HCT116 (cell line): Measurements from ENCODE around the gene CATSPERE. TPM values are rescaled to one million over a fixed set of nuclear protein-coding genes. Genes with fewer than 3 reads are reported as not detected.
"Not testable (repeated sequence)": the region's sequence is repeated elsewhere in the genome, so short reads cannot be mapped to it uniquely, and the experiment has no call there.

Source experiments
- ATAC-seq: fragments of 200-7000 bp; cut with Tn5 transposase; 2 replicates; pipeline ENCODE4 v1.9.1; 2020; ENCODE audit warnings: mild to moderate bottlenecking, moderate library complexity
- BruUV-seq: library from RNA; stranded (reverse); fragments of 400-500 nt; replicated peaks from 2 replicates; lab custom pipeline; 2021; lab: Mats Ljungman, UMichigan
- CTCF ChIA-PET: fragments of 300-600 bp; sonication (Branson Sonifier 250); formaldehyde crosslinking; loops from one replicate; lab custom pipeline; 2021; ENCODE audit warnings: antibody characterized with exemption; lab: Charles Lee
- POLR2A ChIA-PET: fragments of 300-600, 350-600 bp; sonication (Branson Sonifier 250); formaldehyde crosslinking; loops from one replicate; lab custom pipeline; 2021; ENCODE audit warnings: antibody characterized with exemption; lab: Charles Lee
- RAD21 ChIA-PET, 2 experiments: fragments of 300-600 bp; sonication (Branson Sonifier 250); formaldehyde crosslinking; loops; one replicate each; lab custom pipeline; 2023; ENCODE audit warnings: low total read pairs in 2 of 2; ENCODE audit not compliant: uncharacterized antibody in 2 of 2, unreplicated experiment in 2 of 2, low non-redundant PET in 1 of 2; lab: Charles Lee
- DNase-seq: peaks from one replicate; pipeline ENCODE4 v3.0.0-alpha.2; 2010; ENCODE audit warnings: low read depth, low spot score
- H2AFZ ChIP-seq: fragments of 200-600 bp; shearing (Covaris generic), sonication (generic); 2 replicates; pipeline ENCODE4 v1.6.1; 2017; ENCODE audit warnings: low read depth, mixed run types, mixed read lengths, antibody characterized with exemption, low read length; ENCODE audit not compliant: poor library complexity, severe bottlenecking
- H3K27ac ChIP-seq: 2 replicates; pipeline ENCODE4 v1.5.1; 2012; ENCODE audit warnings: low read depth, low read length
- H3K27me3 ChIP-seq: fragments of 200-600 bp; sonication (generic); 2 replicates; pipeline ENCODE4 v1.6.1; 2016; ENCODE audit warnings: mixed run types, low read length, mixed read lengths; ENCODE audit not compliant: insufficient read depth
- H3K36me3 ChIP-seq, 2 experiments: fragments of 200-500 bp in 1 of 2; fragments of 200-600 bp in 1 of 2; sonication (Bioruptor generic) in 1 of 2; sonication (generic) in 1 of 2; 2 replicates each; pipeline versions ENCODE4 v1.5.1 to v1.6.1; 2014 to 2016; ENCODE audit warnings: low read length in 2 of 2, inconsistent platforms in 1 of 2, mixed read lengths in 1 of 2, mixed run types in 1 of 2; ENCODE audit not compliant: insufficient read depth in 2 of 2, control insufficient read depth in 1 of 2
- H3K4me1 ChIP-seq, 2 experiments: fragments of 200-600 bp in 1 of 2; sonication (generic) in 1 of 2; 2 replicates each; pipeline versions ENCODE4 v1.5.1 to v1.6.1; 2012 to 2017; ENCODE audit warnings: low read length in 2 of 2, inconsistent platforms in 1 of 2, mild to moderate bottlenecking in 1 of 2, mixed read lengths in 1 of 2, mixed run types in 1 of 2, moderate library complexity in 1 of 2; ENCODE audit not compliant: insufficient read depth in 2 of 2, control insufficient read depth in 1 of 2
- H3K4me2 ChIP-seq: fragments of 200-600 bp; sonication (generic); 2 replicates; pipeline ENCODE4 v1.6.1; 2017; ENCODE audit warnings: mixed run types, low read length, mixed read lengths
- H3K4me3 ChIP-seq, 2 experiments: fragments of 200-600 bp in 1 of 2; sonication (generic) in 1 of 2; replicated peaks in 1 of 2; 2 replicates each; pipeline ENCODE4 v1.5.1; 2011 to 2016; ENCODE audit warnings: low read length in 2 of 2, control low read depth in 1 of 2, low read depth in 1 of 2, mild to moderate bottlenecking in 1 of 2, mixed read lengths in 1 of 2, mixed run types in 1 of 2
- H3K79me2 ChIP-seq: fragments of 200-600 bp; sonication (generic); 2 replicates; pipeline ENCODE4 v1.6.1; 2017; ENCODE audit warnings: mild to moderate bottlenecking, mixed run types, low read length, moderate library complexity, mixed read lengths; ENCODE audit not compliant: insufficient read depth
- H3K9ac ChIP-seq: fragments of 200-600 bp; sonication (generic); 2 replicates; pipeline ENCODE4 v1.6.1; 2016; ENCODE audit warnings: low read length, mixed read lengths
- H3K9me2 ChIP-seq: fragments of 200-600 bp; sonication (generic), shearing (Covaris generic); 2 replicates; pipeline ENCODE4 v1.6.1; 2017; ENCODE audit warnings: mixed run types, mild to moderate bottlenecking, moderate library complexity; ENCODE audit not compliant: insufficient read depth
- H3K9me3 ChIP-seq, 2 experiments: fragments of 200-500 bp in 1 of 2; fragments of 200-600 bp in 1 of 2; sonication (Bioruptor generic) in 1 of 2; sonication (generic) in 1 of 2; 2 replicates each; pipeline ENCODE4 v1.6.1; 2014 to 2017; ENCODE audit warnings: low read length in 2 of 2, mixed read lengths in 2 of 2, inconsistent platforms in 1 of 2, low read depth in 1 of 2, mild to moderate bottlenecking in 1 of 2, mixed run types in 1 of 2, moderate library complexity in 1 of 2; ENCODE audit not compliant: control insufficient read depth in 1 of 2, insufficient read depth in 1 of 2
- H4K20me1 ChIP-seq: fragments of 200-600 bp; sonication (generic), shearing (Covaris generic); 2 replicates; pipeline ENCODE4 v1.6.1; 2017; ENCODE audit warnings: mixed run types, mild to moderate bottlenecking, moderate library complexity; ENCODE audit not compliant: insufficient read depth
- CEBPB ChIP-seq: IDR thresholded peaks from 2 replicates; pipeline ENCODE4 v1.6.1; 2012; ENCODE audit warnings: low read depth
- EGR1 ChIP-seq: IDR thresholded peaks from 2 replicates; pipeline ENCODE4 v1.6.1; 2012; ENCODE audit warnings: low read depth
- ELF1 ChIP-seq: IDR thresholded peaks from 2 replicates; pipeline ENCODE4 v1.6.1; 2012; ENCODE audit warnings: low read depth, borderline replicate concordance
- EZH2 ChIP-seq: fragments of 200-600 bp; sonication (generic); IDR thresholded peaks from 2 replicates; pipeline ENCODE4 v1.6.1; 2017; ENCODE audit warnings: antibody characterized with exemption, mixed run types
- FOSL1 ChIP-seq: IDR thresholded peaks from 2 replicates; pipeline ENCODE4 v1.6.1; 2012; ENCODE audit warnings: low read depth
- JUND ChIP-seq: IDR thresholded peaks from 2 replicates; pipeline ENCODE4 v1.6.1; 2012
- MAX ChIP-seq: IDR thresholded peaks from 2 replicates; pipeline ENCODE4 v1.6.1; 2012
- POLR2A ChIP-seq: IDR thresholded peaks from 2 replicates; pipeline ENCODE4 v1.7.0; 2011; ENCODE audit warnings: borderline replicate concordance; ENCODE audit not compliant: insufficient read depth, insufficient read length; ENCODE audit errors: extremely low read depth
- POLR2AphosphoS5 ChIP-seq: IDR thresholded peaks from 2 replicates; pipeline ENCODE4 v1.6.1; 2011; ENCODE audit warnings: mild to moderate bottlenecking, low read depth, low read length, moderate library complexity
- RAD21 ChIP-seq: IDR thresholded peaks from 2 replicates; pipeline ENCODE4 v1.6.1; 2012; ENCODE audit warnings: low read depth, mild to moderate bottlenecking
- REST ChIP-seq: IDR thresholded peaks from 2 replicates; pipeline ENCODE4 v1.6.1; 2012; ENCODE audit warnings: low read depth
- SIN3A ChIP-seq: IDR thresholded peaks from 2 replicates; pipeline ENCODE4 v1.6.1; 2012; ENCODE audit warnings: low read depth
- SP1 ChIP-seq: IDR thresholded peaks from 2 replicates; pipeline ENCODE4 v1.6.1; 2012; ENCODE audit warnings: low read depth
- TCF7L2 ChIP-seq: IDR thresholded peaks from 2 replicates; pipeline ENCODE4 v1.7.0; 2011; ENCODE audit warnings: borderline replicate concordance, inconsistent platforms; ENCODE audit not compliant: insufficient read depth, insufficient read length; ENCODE audit errors: extremely low read depth
- intact Hi-C: fragments of 100-400 bp; cut with micrococcal nuclease; formaldehyde crosslinking; loops from 2 replicates; pipeline ENCODE4 v1.10.0; 2022
- total RNA-seq: library from RNA; stranded (reverse); gene quantifications from one replicate; pipeline ENCODE4 v1.2.1, GENCODE V29; 2021; ENCODE audit not compliant: unreplicated experiment

Gene CATSPERE
- total RNA-seq, 1 experiment from 2014 or later = 0.34 TPM

GRCh38 chr1:244678697-244679096 is 217.6 kb downstream of the CATSPERE start (continued):
- TF ChIP-seq POLR2A (no peak), TCF7L2 (no peak), JUND (no peak), FOSL1 (no peak), CEBPB (no peak)

GRCh38 chr1:244680667-244681066 is 219.6 kb downstream of the CATSPERE start:
- TF ChIP-seq POLR2AphosphoS5 = no peak
- no peak for TF ChIP-seq SIN3A
- no peak for TF ChIP-seq EGR1
- no peak for TF ChIP-seq CEBPB
- TF ChIP-seq ELF1 = no peak
- no peak for TF ChIP-seq MAX
- no peak for TF ChIP-seq RAD21
- no peak for TF ChIP-seq EZH2
- no peak for TF ChIP-seq SP1
- TF ChIP-seq REST = no peak
- POLR2A ChIA-PET = no interaction called here
- Histone ChIP-seq H3K36me3 (no peaks in the 10 kb centered on the region), H3K4me3 (no peak overlapping the region), H3K79me2 (peaks cover 72% of the 10 kb centered on the region), H3K9me3 (no peaks in the 10 kb centered on the region), H3K27ac (no peak overlapping the region), H2AFZ (no peak overlapping the region), H3K4me2 (no peak overlapping the region), H3K9me2 (no peaks in the 10 kb centered on the region), H4K20me1 (no peaks in the 10 kb centered on the region), H3K9ac (no peak overlapping the region), H3K27me3 (no peaks in the 10 kb centered on the region), H3K4me1 (no peaks in the 10 kb centered on the region)
- RAD21 ChIA-PET = no interaction called here
- no TSS peak for BruUV-seq
- intact Hi-C loops = no loop called here
- ATAC-seq = no peak
- no peak for DNase-seq
- CTCF ChIA-PET = no interaction called here

GRCh38 chr1:244682087-244682486 is 221.0 kb downstream of the CATSPERE start:
- H3K27me3 ChIP-seq, H2AFZ ChIP-seq, BruUV-seq, RAD21 ChIA-PET, H3K4me3 ChIP-seq, H3K27ac ChIP-seq, intact Hi-C loops, ATAC-seq, H3K4me1 ChIP-seq, H3K36me3 ChIP-seq, H3K9me3 ChIP-seq, H4K20me1 ChIP-seq, DNase-seq, CTCF ChIA-PET, H3K9ac ChIP-seq, H3K4me2 ChIP-seq, POLR2A ChIA-PET, H3K9me2 ChIP-seq: not testable (repeated sequence)
- peaks cover 68% of the 10 kb centered on the region for H3K79me2 ChIP-seq
